ENCODE data around the gene BRD1. TPM values are rescaled to one million over a fixed set of nuclear protein-coding genes. Genes with fewer than 3 reads are reported as not detected.

Gene BRD1
- polyA plus RNA-seq, 3 donors = 0.61 to 13.8 (median 0.86) TPM

- Mint-ChIP-seq H3K27me3 (ENCODE audit: low read depth in 3 of 3) (no peaks in the 10 kb centered on the region), H3K9me3 (peaks cover 20 to 46% (median 26%) of the 10 kb centered on the region in 7 donors), H3K4me3 (no peak overlapping the region), H3K4me1 (peaks cover 22% of the 10 kb centered on the region), H3K27ac (no peak overlapping the region), H3K36me3 (peaks cover 32 to 42% of the 10 kb centered on the region in 2 donors)
- Histone ChIP-seq H3K36me3 (replicated peaks in 1 of 2; ENCODE audit: control insufficient read depth in 1 of 2, insufficient read depth in 2 of 2, low read length in 2 of 2) (peaks cover 0 to 23% of the 10 kb centered on the region in 2 donors), H3K27ac (ENCODE audit: low read depth in 1 of 2, low read length in 2 of 2) (no peak overlapping the region), H3K27me3 (ENCODE audit: control insufficient read depth in 2 of 2, insufficient read depth in 2 of 2, low read length in 2 of 2) (no peaks in the 10 kb centered on the region), H3K9ac (ENCODE audit: insufficient read depth, low read length, poor library complexity, severe bottlenecking) (no peak overlapping the region), H3K4me1 (ENCODE audit: control insufficient read depth in 1 of 2, insufficient read depth in 2 of 2, low read length in 2 of 2) (peaks cover 10 to 17% of the 10 kb centered on the region in 2 donors), H3K79me2 (ENCODE audit: insufficient read depth, low read length) (peaks cover 100% of the 10 kb centered on the region), H4K20me1 (ENCODE audit: insufficient read depth, low read length) (peaks cover 63% of the 10 kb centered on the region), H2AFZ (ENCODE audit: insufficient read depth, low read depth, low read length, poor library complexity, severe bottlenecking) (no peak overlapping the region), H3K9me3 (replicated peaks in 1 of 2; ENCODE audit: control insufficient read depth in 1 of 2, insufficient read depth in 1 of 2, low read length in 2 of 2) (peaks cover 33 to 38% of the 10 kb centered on the region in 2 donors), H3K4me3 (replicated peaks in 1 of 3; ENCODE audit: low read depth in 2 of 3, low read length in 3 of 3) (no peak overlapping the region), H3K4me2 (replicated peaks; ENCODE audit: extremely low read depth, low read length, poor library complexity, severe bottlenecking) (no peak overlapping the region)
- 29% methylated on average over 2 of the region's 7 CpGs for WGBS (ENCODE audit: insufficient coverage)
- intact Hi-C loops (cut with micrococcal nuclease) = no loop called here
- no peak for DNase-seq
- TF ChIP-seq, protein P1, sequence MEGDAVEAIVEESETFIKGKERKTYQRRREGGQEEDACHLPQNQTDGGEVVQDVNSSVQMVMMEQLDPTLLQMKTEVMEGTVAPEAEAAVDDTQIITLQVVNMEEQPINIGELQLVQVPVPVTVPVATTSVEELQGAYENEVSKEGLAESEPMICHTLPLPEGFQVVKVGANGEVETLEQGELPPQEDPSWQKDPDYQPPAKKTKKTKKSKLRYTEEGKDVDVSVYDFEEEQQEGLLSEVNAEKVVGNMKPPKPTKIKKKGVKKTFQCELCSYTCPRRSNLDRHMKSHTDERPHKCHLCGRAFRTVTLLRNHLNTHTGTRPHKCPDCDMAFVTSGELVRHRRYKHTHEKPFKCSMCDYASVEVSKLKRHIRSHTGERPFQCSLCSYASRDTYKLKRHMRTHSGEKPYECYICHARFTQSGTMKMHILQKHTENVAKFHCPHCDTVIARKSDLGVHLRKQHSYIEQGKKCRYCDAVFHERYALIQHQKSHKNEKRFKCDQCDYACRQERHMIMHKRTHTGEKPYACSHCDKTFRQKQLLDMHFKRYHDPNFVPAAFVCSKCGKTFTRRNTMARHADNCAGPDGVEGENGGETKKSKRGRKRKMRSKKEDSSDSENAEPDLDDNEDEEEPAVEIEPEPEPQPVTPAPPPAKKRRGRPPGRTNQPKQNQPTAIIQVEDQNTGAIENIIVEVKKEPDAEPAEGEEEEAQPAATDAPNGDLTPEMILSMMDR (IDR thresholded peaks at IDR 0.05) = no peak
These were observed 36.3 kb upstream of the BRD1 start for GRCh38 chr22:49863931-49864330.

GRCh38 chr22:49862496-49862776 lies 34.8 kb upstream of the BRD1 start:
- intact Hi-C loops (cut with micrococcal nuclease) = no loop called here
- Mint-ChIP-seq H3K27ac (peak overlapping the region; percentile 18 to 73 (median 57)), H3K9me3 (peaks cover 17 to 32% (median 20%) of the 10 kb centered on the region in 7 donors), H3K36me3 (peaks cover 26 to 35% of the 10 kb centered on the region in 2 donors), H3K4me3 (no peak overlapping the region), H3K27me3 (ENCODE audit: low read depth in 3 of 3) (no peaks in the 10 kb centered on the region), H3K4me1 (peaks cover 29% of the 10 kb centered on the region)
- no CpG with 5 or more reads among the region's 5 CpGs for WGBS (ENCODE audit: insufficient coverage)
- Histone ChIP-seq H3K9me3 (replicated peaks in 1 of 2; ENCODE audit: control insufficient read depth in 1 of 2, insufficient read depth in 1 of 2, low read length in 2 of 2) (peaks cover 23 to 25% of the 10 kb centered on the region in 2 donors), H3K4me3 (replicated peaks in 1 of 3; ENCODE audit: low read depth in 2 of 3, low read length in 3 of 3) (no peak overlapping the region), H3K27ac (ENCODE audit: low read depth in 1 of 2, low read length in 2 of 2) (peak overlapping the region; percentile 31 to 59), H3K9ac (ENCODE audit: insufficient read depth, low read length, poor library complexity, severe bottlenecking) (no peak overlapping the region), H3K79me2 (ENCODE audit: insufficient read depth, low read length) (peaks cover 100% of the 10 kb centered on the region), H3K4me1 (ENCODE audit: control insufficient read depth in 1 of 2, insufficient read depth in 2 of 2, low read length in 2 of 2) (peaks cover 10 to 17% of the 10 kb centered on the region in 2 donors), H3K4me2 (replicated peaks; ENCODE audit: extremely low read depth, low read length, poor library complexity, severe bottlenecking) (peak overlapping the region; percentile 14), H3K27me3 (ENCODE audit: control insufficient read depth in 2 of 2, insufficient read depth in 2 of 2, low read length in 2 of 2) (no peaks in the 10 kb centered on the region), H3K36me3 (replicated peaks in 1 of 2; ENCODE audit: control insufficient read depth in 1 of 2, insufficient read depth in 2 of 2, low read length in 2 of 2) (peaks cover 0 to 10% of the 10 kb centered on the region in 2 donors), H4K20me1 (ENCODE audit: insufficient read depth, low read length) (peaks cover 69% of the 10 kb centered on the region), H2AFZ (ENCODE audit: insufficient read depth, low read depth, low read length, poor library complexity, severe bottlenecking) (no peak overlapping the region)
- TF ChIP-seq, protein P1 (IDR thresholded peaks at IDR 0.05) = no peak
- peak; percentile 47 to 66 (median 51) for DNase-seq

Data from CD14-positive monocyte (primary cell).